ENCODE data around the gene IFNA7.

- TF ChIP-seq CTCF (conservative IDR thresholded peaks at IDR 0.05 in 1 of 2, IDR thresholded peaks at IDR 0.05 in 1 of 2; ENCODE audit: low read depth in 1 of 2, low read length in 2 of 2) = no peak
- no peak for TF ChIP-seq EZH2 (IDR thresholded peaks at IDR 0.05; ENCODE audit: low read length, missing control alignments)
These were observed 41.8 kb downstream of the IFNA7 start for GRCh38 chr9:21160178-21160577.
